LNCaP clone FGC (cell line): Measurements from ENCODE around the gene NEK6.

Experiments
- DNase-seq: peaks from one replicate; pipeline ENCODE4 v3.0.0-alpha.2; 2011; ENCODE audit warnings: low read depth
- H3K4me3 ChIP-seq: 2 replicates; pipeline ENCODE4 v1.5.1; 2011; ENCODE audit warnings: mild to moderate bottlenecking, low read depth, low read length, control low read depth
- TF ChIP-seq, protein P1 (sequence below): IDR thresholded peaks from 2 replicates; pipeline ENCODE4 v1.5.1; 2012; ENCODE audit warnings: mild to moderate bottlenecking; ENCODE audit not compliant: control insufficient read depth, insufficient read depth; ENCODE audit errors: extremely low read depth

The NEK6 gene

DNA sequence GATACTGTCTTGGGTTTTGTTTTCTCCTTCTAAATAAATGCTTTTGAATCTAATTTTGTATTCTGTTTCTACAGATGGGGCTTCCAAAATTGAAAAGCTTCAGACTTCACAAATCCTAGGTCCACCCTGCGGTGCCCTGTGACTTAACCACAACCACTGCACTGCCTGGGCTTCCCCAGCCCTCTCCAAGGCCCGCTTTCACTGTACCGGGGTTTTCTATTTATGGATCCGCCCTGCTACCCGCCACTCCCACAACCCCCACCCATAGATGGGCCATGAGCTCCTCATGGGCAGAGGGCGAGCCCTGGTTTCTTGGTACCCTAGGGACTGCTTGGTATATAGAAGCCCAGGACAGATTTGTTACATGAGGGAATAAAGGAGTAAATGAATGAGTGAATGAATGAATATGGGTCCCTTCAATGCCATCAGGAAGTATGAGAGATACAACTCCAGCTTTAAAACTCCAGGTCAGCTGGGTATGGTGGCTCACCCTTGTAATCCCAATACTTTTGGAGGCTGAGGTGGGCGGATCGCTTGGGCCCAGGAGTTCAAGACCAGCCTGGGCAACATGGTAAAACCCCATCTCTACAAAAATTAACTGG lies 39.8 kb upstream of the NEK6 start:
- DNase-seq: no peak
- TF ChIP-seq, protein P1, sequence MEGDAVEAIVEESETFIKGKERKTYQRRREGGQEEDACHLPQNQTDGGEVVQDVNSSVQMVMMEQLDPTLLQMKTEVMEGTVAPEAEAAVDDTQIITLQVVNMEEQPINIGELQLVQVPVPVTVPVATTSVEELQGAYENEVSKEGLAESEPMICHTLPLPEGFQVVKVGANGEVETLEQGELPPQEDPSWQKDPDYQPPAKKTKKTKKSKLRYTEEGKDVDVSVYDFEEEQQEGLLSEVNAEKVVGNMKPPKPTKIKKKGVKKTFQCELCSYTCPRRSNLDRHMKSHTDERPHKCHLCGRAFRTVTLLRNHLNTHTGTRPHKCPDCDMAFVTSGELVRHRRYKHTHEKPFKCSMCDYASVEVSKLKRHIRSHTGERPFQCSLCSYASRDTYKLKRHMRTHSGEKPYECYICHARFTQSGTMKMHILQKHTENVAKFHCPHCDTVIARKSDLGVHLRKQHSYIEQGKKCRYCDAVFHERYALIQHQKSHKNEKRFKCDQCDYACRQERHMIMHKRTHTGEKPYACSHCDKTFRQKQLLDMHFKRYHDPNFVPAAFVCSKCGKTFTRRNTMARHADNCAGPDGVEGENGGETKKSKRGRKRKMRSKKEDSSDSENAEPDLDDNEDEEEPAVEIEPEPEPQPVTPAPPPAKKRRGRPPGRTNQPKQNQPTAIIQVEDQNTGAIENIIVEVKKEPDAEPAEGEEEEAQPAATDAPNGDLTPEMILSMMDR: no peak
- no peak overlapping the region for H3K4me3 ChIP-seq

DNA sequence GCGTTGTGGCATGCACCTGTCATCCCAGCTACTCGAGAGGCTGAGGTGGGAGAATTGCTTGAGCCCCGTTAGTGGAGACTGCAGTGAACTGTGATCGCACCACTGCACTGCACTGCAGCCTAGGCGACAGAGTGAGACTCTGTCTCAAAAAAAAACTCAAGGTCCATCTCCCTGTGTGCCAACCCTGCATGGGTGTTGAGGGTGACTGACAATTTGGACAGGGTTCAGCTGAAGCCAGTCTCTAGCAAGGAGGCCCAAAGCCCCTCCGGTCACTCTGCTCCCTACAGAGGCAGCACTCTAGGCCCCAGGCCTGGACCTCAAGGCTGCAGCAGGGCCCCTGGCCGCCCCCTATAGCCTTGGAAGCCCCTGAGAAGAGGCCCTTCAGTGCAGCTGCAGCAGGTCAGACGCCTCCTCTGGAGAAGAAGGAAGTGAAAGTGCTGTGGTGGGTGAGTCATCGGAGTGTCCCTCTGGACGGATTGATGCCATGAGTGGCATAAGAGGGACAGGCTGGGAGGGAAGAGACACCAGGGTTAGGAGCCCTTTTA lies 39.2 kb upstream of the NEK6 start:
- DNase-seq: no peak
- TF ChIP-seq, protein P1: no peak
- no peak overlapping the region for H3K4me3 ChIP-seq

DNA sequence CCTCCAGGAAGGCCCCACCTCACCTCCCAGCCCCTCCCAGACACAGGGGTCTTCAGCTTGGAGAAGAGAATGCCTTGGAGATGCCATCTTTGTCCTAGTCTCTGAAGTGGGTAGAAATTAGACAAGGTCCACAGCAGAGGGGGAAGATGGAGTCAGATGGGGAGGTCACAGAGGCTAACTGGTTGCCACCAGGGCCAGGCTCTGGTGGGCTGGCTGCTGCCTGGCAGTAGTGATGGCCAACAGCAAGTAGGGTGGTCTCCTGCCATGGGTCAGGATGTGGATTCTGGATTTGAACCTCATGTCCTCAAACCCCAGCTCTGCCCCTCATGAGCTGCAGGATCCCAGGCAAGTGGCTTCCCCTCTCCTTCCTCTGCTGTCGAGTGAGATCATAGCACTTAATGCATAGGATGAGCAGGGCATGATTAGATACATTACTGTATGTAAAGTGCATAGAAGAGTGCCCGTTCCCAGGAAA lies 38.7 kb upstream of the NEK6 start:
- TF ChIP-seq, protein P1: no peak
- no peak for DNase-seq
- H3K4me3 ChIP-seq: no peak overlapping the region

DNA sequence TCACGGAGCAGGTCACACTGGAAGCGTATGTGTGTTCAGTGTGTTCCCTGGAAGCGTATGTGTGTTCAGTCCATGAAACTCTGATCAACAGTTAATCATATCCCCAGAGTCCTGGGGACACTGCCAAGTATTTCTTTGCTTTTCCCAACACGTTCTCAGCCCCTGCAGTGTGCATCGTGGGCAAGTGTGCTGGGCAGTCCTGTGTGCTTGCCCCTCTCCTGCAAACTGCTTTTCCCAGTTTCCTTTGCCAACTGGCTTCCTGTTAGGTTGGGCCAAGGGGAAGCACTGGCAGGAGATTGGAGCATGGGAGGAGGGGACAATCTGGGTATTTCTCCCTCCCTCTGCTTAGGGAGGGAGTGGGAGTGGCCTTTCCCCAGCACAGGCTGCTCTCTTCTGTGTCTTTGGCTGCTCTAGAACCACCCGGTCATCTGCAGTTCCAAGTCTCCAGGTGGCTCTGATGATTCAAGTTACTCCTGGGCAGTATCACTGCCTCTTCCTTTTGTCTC lies 36.8 kb upstream of the NEK6 start:
- TF ChIP-seq, protein P1: no peak
- peak; percentile 98 for DNase-seq
- no peak overlapping the region for H3K4me3 ChIP-seq

DNA sequence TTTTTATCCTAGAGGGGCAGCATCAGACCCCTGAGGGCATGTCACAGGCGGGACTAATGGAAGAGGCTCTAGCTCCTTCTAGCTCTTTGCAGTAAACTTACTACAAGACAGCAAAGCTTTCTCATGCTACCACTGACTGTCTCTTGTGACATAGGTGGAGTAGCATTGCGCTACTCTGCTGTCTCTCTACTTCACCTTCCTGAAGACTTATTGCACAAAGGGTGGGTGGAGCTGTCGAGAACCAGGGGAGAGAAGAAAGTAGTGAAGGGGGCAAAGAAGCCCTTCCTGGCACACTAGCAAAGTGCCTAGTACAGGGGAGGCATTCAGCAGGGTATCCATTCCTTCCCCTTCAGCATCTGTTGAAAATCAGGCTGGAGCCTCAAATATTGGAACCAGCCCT lies 36.1 kb upstream of the NEK6 start:
- TF ChIP-seq, protein P1: no peak
- DNase-seq: no peak
- H3K4me3 ChIP-seq: no peak overlapping the region

DNA sequence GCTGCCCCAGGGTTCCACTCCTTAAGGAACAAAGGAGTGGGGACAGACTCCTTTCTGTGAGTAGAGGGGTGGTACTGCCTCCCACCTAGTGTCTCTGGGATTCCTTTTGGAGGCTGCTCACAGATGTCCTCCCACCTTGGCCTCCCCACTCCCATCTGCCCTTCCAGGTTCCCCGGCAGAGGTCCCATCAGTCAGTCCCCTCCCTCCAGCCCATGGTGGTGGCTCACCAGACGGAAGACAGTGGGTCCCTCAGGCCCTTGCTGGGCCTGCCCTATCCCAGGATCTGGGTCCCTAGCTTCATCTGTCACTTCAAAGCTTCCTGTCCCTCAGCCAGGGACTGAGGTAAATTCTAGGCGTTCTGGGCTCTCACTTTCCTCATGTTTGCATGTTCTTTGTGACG lies 35.6 kb upstream of the NEK6 start:
- H3K4me3 ChIP-seq: no peak overlapping the region
- DNase-seq: no peak
- TF ChIP-seq, protein P1: no peak
